ENCODE measurements around the gene EXOSC7.

Gene EXOSC7

DNA sequence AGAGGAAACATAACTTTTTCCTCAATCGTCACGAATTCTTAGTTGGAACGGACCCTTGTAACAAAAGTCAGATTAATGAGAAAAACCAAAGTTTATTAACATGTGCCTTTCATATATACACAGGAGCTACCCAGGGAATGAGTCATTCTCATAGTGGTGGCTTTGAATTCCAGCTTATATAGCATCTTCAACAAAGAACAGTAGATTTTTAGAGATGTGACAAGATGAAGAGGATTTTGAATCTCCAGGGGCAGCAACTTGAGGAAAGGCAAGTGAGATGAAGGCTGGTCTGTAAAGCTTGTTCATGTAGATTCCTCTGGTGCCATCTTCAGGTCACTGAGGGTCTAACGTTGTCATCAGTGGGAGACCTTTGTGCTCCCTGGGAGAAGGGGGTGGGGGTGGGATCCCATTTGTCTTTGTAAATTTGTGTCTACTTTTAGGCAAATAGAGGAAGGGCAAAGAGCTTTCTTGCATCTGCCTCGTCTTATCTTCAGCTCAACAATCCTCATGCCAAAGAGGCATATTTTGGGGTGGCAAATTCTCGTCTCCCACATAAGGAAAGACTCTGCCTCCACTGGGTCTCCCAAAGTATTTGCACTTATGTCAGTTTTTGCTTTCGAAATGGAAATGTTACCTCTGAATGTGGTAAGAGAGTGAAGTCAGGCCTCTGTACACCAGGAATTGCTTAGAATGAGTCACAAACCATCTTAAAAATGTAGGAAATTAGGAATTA lies 79.5 kb downstream of the EXOSC7 start:
- DNase-seq (ENCODE audit: low read depth in 3 of 3): no peak

DNA sequence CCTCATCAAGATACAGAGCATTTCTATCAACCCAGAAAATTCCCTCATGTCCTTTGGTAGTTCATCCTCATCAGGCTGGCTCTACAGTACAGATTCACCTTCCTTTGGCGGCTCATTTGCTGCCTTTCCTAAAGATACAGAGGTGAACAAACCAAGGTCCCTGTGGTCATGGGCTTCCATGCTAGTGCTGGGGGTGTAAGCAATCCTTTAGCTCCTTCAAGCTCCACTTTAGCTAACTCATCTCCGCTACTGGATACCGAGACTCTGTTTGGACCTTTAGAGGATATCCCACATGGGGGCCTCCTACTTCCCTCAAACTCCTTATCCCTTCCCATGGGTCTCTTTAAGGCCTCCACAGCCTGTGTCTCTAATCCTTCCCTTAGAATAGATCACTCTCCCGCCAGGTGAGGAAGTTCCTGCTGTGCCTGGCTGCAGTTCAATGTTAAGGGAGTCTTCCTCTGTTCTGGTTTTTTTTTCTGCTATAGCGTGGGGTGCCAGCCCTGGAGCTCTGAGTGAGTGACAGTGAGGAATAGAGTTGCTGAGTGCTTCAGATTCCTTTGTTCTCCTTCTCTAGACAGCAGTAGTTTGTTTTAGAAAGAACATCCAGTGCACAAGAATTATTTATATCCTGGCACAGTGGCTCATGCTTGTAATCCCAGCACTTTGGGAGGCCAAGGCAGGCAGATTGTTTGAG lies 80.7 kb downstream of the EXOSC7 start:
- no peak for DNase-seq (ENCODE audit: low read depth in 3 of 3)

DNA sequence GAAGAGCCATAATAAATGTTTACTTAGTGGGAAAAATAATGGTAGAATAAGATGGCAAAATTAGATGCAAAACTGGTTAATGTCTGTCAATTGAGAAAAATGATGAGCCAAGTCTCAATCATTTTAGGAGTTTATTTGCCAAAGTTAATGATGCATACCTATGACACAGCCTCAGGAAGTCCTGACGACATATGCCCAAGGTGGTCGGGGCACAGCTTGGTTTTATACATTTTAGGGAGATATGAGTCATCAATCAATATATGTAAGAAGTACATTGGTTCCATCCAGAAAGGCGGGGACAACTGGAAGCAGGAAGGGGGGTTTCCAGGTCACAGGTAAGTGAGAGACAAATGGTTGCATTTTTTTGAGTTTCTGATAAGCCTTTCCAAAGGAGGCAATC lies 81.5 kb downstream of the EXOSC7 start:
- DNase-seq (ENCODE audit: low read depth in 3 of 3): no peak

GRCh38 chr3:45059132-45059531 lies 83.1 kb downstream of the EXOSC7 start:
- no peak for DNase-seq (ENCODE audit: low read depth in 3 of 3)

GRCh38 chr3:45060165-45060892 lies 84.3 kb downstream of the EXOSC7 start:
- no peak for DNase-seq (ENCODE audit: low read depth in 3 of 3)

Data from stimulated activated CD4-positive, alpha-beta T cell treated with anti-CD3 and anti-CD28 coated beads, TNF-alpha, amount 100 ng/mL, for 4 hours (primary cell).